ENCODE data around the gene CSRP1. TPM values are rescaled to one million over a fixed set of nuclear protein-coding genes. Genes with fewer than 3 reads are reported as not detected.
A peak's percentile ranks its signal among the peaks of the same experiment; 100 is the strongest.

CSRP1 gene
- polyA plus RNA-seq, 1 experiment, result 957 TPM

DNA sequence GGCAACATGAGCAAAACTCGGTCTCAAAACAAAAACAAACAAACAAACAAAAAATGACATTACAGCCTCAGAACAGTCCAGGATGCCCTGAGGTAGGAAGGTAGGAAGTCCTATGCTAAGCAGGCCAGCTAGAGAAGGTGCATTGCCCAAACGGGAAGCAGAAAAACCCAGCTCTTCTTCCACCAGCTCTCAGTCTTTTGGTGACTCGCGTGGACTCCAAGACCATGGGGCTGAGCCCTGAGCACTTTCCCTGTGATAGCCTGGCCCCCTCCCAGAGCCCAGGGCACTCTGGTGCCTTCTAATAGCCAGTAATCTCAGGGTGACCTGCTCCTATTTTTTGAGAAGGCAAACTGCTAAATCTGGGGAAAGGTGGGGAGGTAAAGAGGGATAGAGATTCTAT, 54.1 kb downstream of the CSRP1 start:
- TF ChIP-seq, protein P1, sequence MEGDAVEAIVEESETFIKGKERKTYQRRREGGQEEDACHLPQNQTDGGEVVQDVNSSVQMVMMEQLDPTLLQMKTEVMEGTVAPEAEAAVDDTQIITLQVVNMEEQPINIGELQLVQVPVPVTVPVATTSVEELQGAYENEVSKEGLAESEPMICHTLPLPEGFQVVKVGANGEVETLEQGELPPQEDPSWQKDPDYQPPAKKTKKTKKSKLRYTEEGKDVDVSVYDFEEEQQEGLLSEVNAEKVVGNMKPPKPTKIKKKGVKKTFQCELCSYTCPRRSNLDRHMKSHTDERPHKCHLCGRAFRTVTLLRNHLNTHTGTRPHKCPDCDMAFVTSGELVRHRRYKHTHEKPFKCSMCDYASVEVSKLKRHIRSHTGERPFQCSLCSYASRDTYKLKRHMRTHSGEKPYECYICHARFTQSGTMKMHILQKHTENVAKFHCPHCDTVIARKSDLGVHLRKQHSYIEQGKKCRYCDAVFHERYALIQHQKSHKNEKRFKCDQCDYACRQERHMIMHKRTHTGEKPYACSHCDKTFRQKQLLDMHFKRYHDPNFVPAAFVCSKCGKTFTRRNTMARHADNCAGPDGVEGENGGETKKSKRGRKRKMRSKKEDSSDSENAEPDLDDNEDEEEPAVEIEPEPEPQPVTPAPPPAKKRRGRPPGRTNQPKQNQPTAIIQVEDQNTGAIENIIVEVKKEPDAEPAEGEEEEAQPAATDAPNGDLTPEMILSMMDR (IDR thresholded peaks at IDR 0.05; ENCODE audit: insufficient read depth, low read depth, low read length), result no peak
- Histone ChIP-seq H3K27me3 (ENCODE audit: control insufficient read depth, insufficient read depth, low read length) (no peaks in the 10 kb centered on the region), H3K4me3 (ENCODE audit: low read depth, low read length) (no peak overlapping the region), H3K36me3 (ENCODE audit: control insufficient read depth, insufficient read depth, low read length) (no peaks in the 10 kb centered on the region)
- no peak for DNase-seq (ENCODE audit: low read depth)
- CTCF ChIA-PET, result interaction anchor here (1.9 to 9.2 kb wide), 5 partner anchors 10 to 59 kb away, joined by 9 to 132 read pairs (median 73); partner anchors contain the start of gene CSRP1
- POLR2A ChIA-PET, result interaction anchor here (0.5 kb wide), 1 partner anchor 60 kb away, joined by 8 read pairs; no protein-coding TSS in a partner anchor

DNA sequence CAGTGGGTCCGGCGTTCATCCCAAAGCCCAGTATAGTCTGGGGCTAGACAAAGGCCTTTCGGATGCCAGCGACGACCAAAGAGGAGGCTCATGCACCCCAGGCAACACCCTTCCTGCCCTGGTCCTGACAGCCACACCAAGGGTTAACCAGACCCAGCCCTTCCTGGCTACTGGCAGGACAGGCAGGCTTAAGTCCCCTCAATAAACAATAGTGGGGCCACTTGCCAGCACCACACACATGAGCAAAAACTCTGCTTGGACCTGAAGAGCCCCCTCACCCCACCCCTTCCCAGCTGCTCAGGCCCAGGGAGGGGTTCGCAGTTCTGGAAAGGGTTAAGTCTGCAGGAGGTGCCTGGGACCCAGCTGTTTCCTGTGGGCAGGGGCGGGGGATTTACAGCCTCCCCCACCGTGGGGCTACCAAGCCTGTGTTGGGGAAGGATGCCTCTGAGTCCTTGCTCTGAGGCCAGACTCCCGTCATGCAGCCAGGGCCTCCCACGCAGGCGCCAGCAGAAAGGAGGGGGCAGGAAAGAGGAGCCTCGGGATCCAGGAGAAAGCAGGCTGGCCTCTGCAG, 56.1 kb downstream of the CSRP1 start:
- ChIA-PET CTCF (interaction anchor here (1.0 to 9.2 kb wide), 6 partner anchors 12 to 61 kb away, joined by 3 to 132 read pairs (median 78); partner anchors contain the start of gene CSRP1), POLR2A (no interaction called here)
- H3K4me3 ChIP-seq (ENCODE audit: low read depth, low read length), result no peak overlapping the region
- DNase-seq (ENCODE audit: low read depth), result peak; percentile 32
- no peaks in the 10 kb centered on the region for H3K36me3 ChIP-seq (ENCODE audit: control insufficient read depth, insufficient read depth, low read length)
- no peaks in the 10 kb centered on the region for H3K27me3 ChIP-seq (ENCODE audit: control insufficient read depth, insufficient read depth, low read length)
- TF ChIP-seq, protein P1 (IDR thresholded peaks at IDR 0.05; ENCODE audit: insufficient read depth, low read depth, low read length), result no peak

- H3K36me3 ChIP-seq (ENCODE audit: control insufficient read depth, insufficient read depth, low read length), result no peaks in the 10 kb centered on the region
- 0 out of 2 replicates have a peak, but pooled peaks cover 1% of the 10 kb centered on the region for H3K27me3 ChIP-seq (ENCODE audit: control insufficient read depth, insufficient read depth, low read length)
- TF ChIP-seq, protein P1 (IDR thresholded peaks at IDR 0.05; ENCODE audit: insufficient read depth, low read depth, low read length), result no peak
- no peak for DNase-seq (ENCODE audit: low read depth)
- H3K4me3 ChIP-seq (ENCODE audit: low read depth, low read length), result no peak overlapping the region
- CTCF ChIA-PET, result interaction anchor here (1.2 to 9.2 kb wide), 11 partner anchors 10 to 81 kb away, joined by 3 to 132 read pairs (median 14); partner anchors contain the start of genes CSRP1 and PHLDA3
- POLR2A ChIA-PET, result no interaction called here
Observed at GRCh38 chr1:201448990-201449389, 57.9 kb downstream of the CSRP1 start.

DNA sequence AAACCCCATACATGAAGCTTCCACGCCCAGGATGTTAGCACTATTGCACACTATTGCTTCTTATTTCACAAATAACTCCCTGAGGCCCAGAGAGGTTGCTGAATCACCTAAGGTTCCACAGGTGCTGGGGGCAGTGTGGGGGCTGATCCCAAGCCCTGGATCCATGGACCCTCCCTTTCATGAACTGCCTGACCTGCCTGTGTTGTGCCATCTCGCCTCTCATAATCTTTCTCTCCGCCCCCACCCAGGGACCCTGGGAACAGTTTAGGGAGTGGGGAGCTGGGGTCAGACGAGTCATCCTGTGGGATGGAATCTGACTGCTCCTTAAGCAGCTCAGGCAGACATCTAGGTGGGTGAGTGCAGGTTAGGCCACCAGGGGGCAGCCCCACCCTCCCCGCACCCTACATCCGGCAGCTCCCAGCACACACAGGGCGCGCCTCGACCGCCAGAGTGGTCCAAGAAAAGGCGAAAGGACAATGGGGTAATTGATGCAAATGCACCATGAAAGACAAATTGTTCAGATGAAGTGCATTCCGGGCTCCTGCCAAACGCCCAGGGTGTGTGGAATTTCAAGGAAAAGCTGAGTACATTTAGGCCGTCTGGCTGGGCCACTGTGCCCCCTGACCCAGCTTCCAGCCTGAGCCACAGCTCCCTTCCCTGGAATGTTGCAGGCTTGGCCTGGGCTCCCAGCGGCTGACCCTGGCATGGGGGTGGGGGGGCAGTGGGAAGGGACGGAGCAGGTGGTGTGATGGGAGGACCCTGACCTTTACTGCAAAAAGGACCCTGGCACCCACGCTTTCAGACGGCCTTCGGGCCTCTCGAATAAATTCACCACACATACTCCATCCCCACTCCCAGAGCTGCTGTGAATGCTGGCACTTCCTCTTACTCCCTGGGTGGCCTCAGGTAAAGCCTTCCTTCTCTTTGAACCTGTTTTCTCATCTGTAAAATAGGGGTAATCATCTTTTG, 58.7 kb downstream of the CSRP1 start:
- POLR2A ChIA-PET, result no interaction called here
- no peak for DNase-seq (ENCODE audit: low read depth)
- Histone ChIP-seq H3K4me3 (ENCODE audit: low read depth, low read length) (no peak overlapping the region), H3K36me3 (ENCODE audit: control insufficient read depth, insufficient read depth, low read length) (no peaks in the 10 kb centered on the region), H3K27me3 (ENCODE audit: control insufficient read depth, insufficient read depth, low read length) (peaks cover 1% of the 10 kb centered on the region; the same call in 1 of the 2 replicates)
- TF ChIP-seq, protein P1 (IDR thresholded peaks at IDR 0.05; ENCODE audit: insufficient read depth, low read depth, low read length), result peak; percentile 88
- CTCF ChIA-PET, result interaction anchor here (0.6 to 9.2 kb wide), 19 partner anchors 8 to 112 kb away, joined by 3 to 132 read pairs (median 8); partner anchors contain the start of genes CSRP1 and PHLDA3

GRCh38 chr1:201445310-201445709, 61.6 kb downstream of the CSRP1 start:
- Histone ChIP-seq H3K27me3 (ENCODE audit: control insufficient read depth, insufficient read depth, low read length) (peaks cover 1% of the 10 kb centered on the region; the same call in 1 of the 2 replicates), H3K4me3 (ENCODE audit: low read depth, low read length) (no peak overlapping the region), H3K36me3 (ENCODE audit: control insufficient read depth, insufficient read depth, low read length) (no peaks in the 10 kb centered on the region)
- TF ChIP-seq, protein P1 (IDR thresholded peaks at IDR 0.05; ENCODE audit: insufficient read depth, low read depth, low read length), result no peak
- ChIA-PET CTCF (interaction anchor here (1.3 to 9.2 kb wide), 5 partner anchors 9 to 68 kb away, joined by 3 to 121 read pairs (median 73); partner anchors contain the start of gene PHLDA3), POLR2A (no interaction called here)
- no peak for DNase-seq (ENCODE audit: low read depth)
